ENCODE measurements around the gene WDR5B.
A peak's percentile ranks its signal among the peaks of the same experiment; 100 is the strongest.
"Not testable (repeated sequence)": the region's sequence is repeated elsewhere in the genome, so short reads cannot be mapped to it uniquely, and the experiment has no call there.

WDR5B gene

DNA sequence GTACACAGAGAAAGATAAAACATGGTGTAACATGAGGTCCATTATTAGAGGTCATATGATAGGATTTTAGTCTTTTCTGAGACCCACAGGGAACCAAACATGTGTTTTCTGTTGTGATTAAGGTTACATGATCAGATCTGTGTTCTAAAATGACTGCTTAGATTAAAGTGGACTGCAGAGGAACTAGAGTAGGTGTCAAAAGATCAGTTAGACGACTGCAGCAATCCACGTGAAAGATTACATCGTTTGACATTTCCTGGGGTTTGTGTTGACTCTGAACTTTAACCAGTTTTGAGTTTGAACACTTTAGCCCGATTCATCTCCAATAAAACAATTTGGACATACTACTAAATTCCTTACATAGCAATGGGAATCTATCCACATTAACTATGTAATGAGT is 37.9 kb downstream of the WDR5B start:
- Histone ChIP-seq H3K4me1 (ENCODE audit: control insufficient read depth in 2 of 2, insufficient read depth in 2 of 2, low read length in 2 of 2) (peaks cover 0 to 5% of the 10 kb centered on the region in 2 donors), H3K36me3 (ENCODE audit: control insufficient read depth in 2 of 2, insufficient read depth in 2 of 2, low read length in 2 of 2) (no peaks in the 10 kb centered on the region), H3K4me3 (ENCODE audit: low read length in 2 of 2) (no peak overlapping the region), H3K27ac (ENCODE audit: low read depth in 2 of 2, low read length in 2 of 2) (no peak overlapping the region), H3K9me3 (ENCODE audit: control insufficient read depth in 2 of 2, low read length in 2 of 2) (no peaks in the 10 kb centered on the region), H3K27me3 (ENCODE audit: control insufficient read depth in 2 of 2, insufficient read depth in 2 of 2, low read length in 2 of 2) (no peaks in the 10 kb centered on the region), H3K9ac (ENCODE audit: low read depth in 1 of 2, low read length in 2 of 2) (no peak overlapping the region)

DNA sequence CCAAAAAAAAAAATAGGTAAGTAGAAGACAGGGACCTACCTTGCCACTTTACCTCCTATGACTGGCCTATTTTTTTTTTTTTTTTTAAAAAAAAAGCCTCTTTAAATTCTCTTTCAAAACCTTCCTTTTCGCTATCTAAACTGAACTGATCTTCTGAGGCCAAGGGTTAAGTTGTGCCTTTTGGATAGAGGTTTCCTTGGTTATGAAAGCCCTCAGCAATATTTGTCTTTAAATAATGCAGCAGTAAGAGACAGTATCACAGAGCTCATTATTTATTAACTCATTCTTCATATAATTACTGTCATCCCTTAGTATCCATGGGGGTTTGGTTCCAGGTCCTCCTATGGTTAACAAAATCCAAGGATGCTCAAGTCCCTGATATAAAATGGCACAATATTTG is 41.8 kb downstream of the WDR5B start:
- Histone ChIP-seq H3K27me3 (ENCODE audit: control insufficient read depth in 2 of 2, insufficient read depth in 2 of 2, low read length in 2 of 2) (no peaks in the 10 kb centered on the region), H3K9ac (ENCODE audit: low read depth in 1 of 2, low read length in 2 of 2) (no peak overlapping the region), H3K27ac (ENCODE audit: low read depth in 2 of 2, low read length in 2 of 2) (no peak overlapping the region), H3K4me3 (ENCODE audit: low read length in 2 of 2) (no peak overlapping the region), H3K4me1 (ENCODE audit: control insufficient read depth in 2 of 2, insufficient read depth in 2 of 2, low read length in 2 of 2) (peaks cover 0 to 4% of the 10 kb centered on the region in 2 donors), H3K36me3 (ENCODE audit: control insufficient read depth in 2 of 2, insufficient read depth in 2 of 2, low read length in 2 of 2) (peaks cover 0 to 5% of the 10 kb centered on the region in 2 donors), H3K9me3 (ENCODE audit: control insufficient read depth in 2 of 2, low read length in 2 of 2) (no peaks in the 10 kb centered on the region)

DNA sequence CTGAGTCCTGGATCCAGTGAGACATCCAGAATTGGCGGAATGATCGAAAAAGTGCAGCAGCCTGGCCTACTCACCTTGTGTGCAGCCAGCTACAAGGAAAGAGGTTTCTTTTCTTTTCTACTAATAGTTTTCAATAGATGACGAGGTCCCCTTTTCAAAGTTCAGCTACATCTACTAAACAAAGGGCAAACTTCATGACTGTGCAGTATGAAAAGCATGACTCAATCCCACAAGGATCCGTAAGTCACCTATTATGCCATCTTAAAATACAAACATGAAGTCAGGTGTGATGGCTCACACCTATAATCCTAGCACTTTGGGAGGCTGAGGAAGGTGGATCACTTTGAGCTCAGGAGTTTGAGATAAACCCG is 49.5 kb downstream of the WDR5B start:
- Histone ChIP-seq H3K27me3 (ENCODE audit: control insufficient read depth in 2 of 2, insufficient read depth in 2 of 2, low read length in 2 of 2) (no peaks in the 10 kb centered on the region), H3K4me3 (ENCODE audit: low read length in 2 of 2) (no peak overlapping the region), H3K27ac (ENCODE audit: low read depth in 2 of 2, low read length in 2 of 2) (peak overlapping the region; percentile 70 to 80), H3K9ac (ENCODE audit: low read depth in 1 of 2, low read length in 2 of 2) (no peak overlapping the region), H3K36me3 (ENCODE audit: control insufficient read depth in 2 of 2, insufficient read depth in 2 of 2, low read length in 2 of 2) (peaks cover 3 to 12% of the 10 kb centered on the region in 2 donors), H3K4me1 (ENCODE audit: control insufficient read depth in 2 of 2, insufficient read depth in 2 of 2, low read length in 2 of 2) (peaks cover 25 to 51% of the 10 kb centered on the region in 2 donors), H3K9me3 (ENCODE audit: control insufficient read depth in 2 of 2, low read length in 2 of 2) (no peaks in the 10 kb centered on the region)

DNA sequence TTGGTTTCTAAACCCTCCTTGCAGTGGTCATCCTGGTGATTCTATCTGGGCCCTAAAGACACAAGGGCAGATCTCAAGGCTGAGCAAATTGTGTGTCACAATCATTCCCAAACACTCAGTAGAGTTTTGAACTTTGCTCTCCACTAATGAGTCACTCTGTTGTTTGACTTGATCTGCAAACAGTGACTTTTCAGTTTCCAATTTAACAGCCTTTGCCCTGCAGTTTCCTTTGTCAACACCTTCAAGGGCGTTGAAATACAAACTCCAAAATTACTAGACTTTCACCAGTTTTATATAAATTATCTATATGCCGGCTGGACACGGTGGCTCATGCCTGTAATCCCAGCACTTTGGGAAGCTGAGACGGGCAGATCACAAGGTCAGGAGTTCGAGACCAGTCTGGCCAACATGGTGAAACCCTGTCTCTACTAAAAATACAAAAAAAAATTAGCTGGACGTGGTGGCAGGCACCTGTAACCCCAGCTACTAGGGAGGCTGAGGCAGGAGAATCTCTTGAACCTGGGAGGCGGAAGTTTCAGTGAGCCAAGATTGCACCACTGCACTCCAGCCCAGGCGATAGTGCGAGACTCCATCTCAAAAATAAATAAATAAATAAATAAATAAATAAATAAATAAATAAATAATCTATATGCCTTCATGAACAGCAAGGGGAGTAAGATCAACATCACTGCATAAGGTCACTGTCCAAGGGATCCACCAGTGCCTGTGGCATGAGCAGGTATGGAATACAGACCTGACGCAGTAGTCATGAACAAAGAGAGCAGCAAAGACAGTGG is 50.1 kb downstream of the WDR5B start:
- Histone ChIP-seq H3K36me3 (ENCODE audit: control insufficient read depth in 2 of 2, insufficient read depth in 2 of 2, low read length in 2 of 2) (peaks cover 3 to 12% of the 10 kb centered on the region in 2 donors), H3K9ac (ENCODE audit: low read depth in 1 of 2, low read length in 2 of 2) (peak overlapping the region in 1 of 2 donors; percentile 9), H3K4me1 (ENCODE audit: control insufficient read depth in 2 of 2, insufficient read depth in 2 of 2, low read length in 2 of 2) (peaks cover 25 to 52% of the 10 kb centered on the region in 2 donors), H3K27ac (ENCODE audit: low read depth in 2 of 2, low read length in 2 of 2) (peak overlapping the region; percentile 78 to 80)
- H3K9me3 ChIP-seq (ENCODE audit: control insufficient read depth in 2 of 2, low read length in 2 of 2); H3K27me3 ChIP-seq (ENCODE audit: control insufficient read depth in 2 of 2, insufficient read depth in 2 of 2, low read length in 2 of 2); H3K4me3 ChIP-seq (ENCODE audit: low read length in 2 of 2): not testable (repeated sequence)

DNA sequence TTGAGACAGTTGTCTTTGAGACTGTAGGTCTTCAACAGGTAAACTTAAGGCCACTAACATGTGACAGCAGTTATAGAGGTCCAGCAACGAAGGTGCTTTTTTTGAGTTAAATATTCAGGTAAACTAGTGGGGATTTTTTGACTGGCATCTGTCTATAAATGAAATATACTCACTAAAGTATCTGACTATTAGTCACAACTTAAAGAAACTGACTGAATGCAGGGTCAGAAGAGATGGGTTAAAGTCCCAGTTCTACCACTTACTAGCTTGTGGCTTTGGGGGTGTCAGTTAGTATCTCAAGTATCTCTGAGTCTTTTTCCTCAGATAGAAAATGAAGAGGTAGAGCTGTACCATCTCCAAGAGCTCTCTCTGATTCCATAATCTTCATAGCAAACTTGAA is 50.8 kb downstream of the WDR5B start:
- H3K27ac ChIP-seq (ENCODE audit: low read depth in 2 of 2, low read length in 2 of 2) = peak overlapping the region; percentile 78 to 79
- H3K36me3 ChIP-seq (ENCODE audit: control insufficient read depth in 2 of 2, insufficient read depth in 2 of 2, low read length in 2 of 2) = peaks cover 3 to 12% of the 10 kb centered on the region in 2 donors
- no peaks in the 10 kb centered on the region for H3K9me3 ChIP-seq (ENCODE audit: control insufficient read depth in 2 of 2, low read length in 2 of 2)
- H3K4me1 ChIP-seq (ENCODE audit: control insufficient read depth in 2 of 2, insufficient read depth in 2 of 2, low read length in 2 of 2) = peaks cover 25 to 52% of the 10 kb centered on the region in 2 donors
- peak overlapping the region in 1 of 2 donors; percentile 9 for H3K9ac ChIP-seq (ENCODE audit: low read depth in 1 of 2, low read length in 2 of 2)
- no peaks in the 10 kb centered on the region for H3K27me3 ChIP-seq (ENCODE audit: control insufficient read depth in 2 of 2, insufficient read depth in 2 of 2, low read length in 2 of 2)
- H3K4me3 ChIP-seq (ENCODE audit: low read length in 2 of 2) = no peak overlapping the region

DNA sequence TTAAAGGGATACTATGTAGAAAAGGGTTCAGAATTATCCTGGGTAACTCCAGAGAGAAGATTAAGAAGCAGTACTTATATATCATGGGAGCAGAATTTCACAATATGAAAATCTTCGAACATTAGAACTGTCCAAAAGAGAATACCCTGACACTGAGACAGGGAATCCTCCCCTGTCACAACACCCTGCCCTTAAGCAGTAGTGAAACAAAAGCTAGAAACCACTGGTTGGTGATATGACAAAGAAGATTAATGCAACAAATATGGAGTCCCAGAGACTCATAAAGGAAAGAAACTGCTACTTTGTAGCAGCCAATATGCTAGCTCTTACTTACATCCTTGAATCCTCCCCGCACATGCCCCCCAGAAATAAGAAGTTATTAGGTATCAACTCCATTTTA is 51.4 kb downstream of the WDR5B start:
- Histone ChIP-seq H3K4me1 (ENCODE audit: control insufficient read depth in 2 of 2, insufficient read depth in 2 of 2, low read length in 2 of 2) (peaks cover 25 to 52% of the 10 kb centered on the region in 2 donors), H3K27ac (ENCODE audit: low read depth in 2 of 2, low read length in 2 of 2) (peak overlapping the region in 1 of 2 donors; percentile 79), H3K4me3 (ENCODE audit: low read length in 2 of 2) (no peak overlapping the region), H3K27me3 (ENCODE audit: control insufficient read depth in 2 of 2, insufficient read depth in 2 of 2, low read length in 2 of 2) (no peaks in the 10 kb centered on the region), H3K36me3 (ENCODE audit: control insufficient read depth in 2 of 2, insufficient read depth in 2 of 2, low read length in 2 of 2) (peaks cover 3 to 8% of the 10 kb centered on the region in 2 donors), H3K9me3 (ENCODE audit: control insufficient read depth in 2 of 2, low read length in 2 of 2) (no peaks in the 10 kb centered on the region), H3K9ac (ENCODE audit: low read depth in 1 of 2, low read length in 2 of 2) (no peak overlapping the region)
